ENCODE data around the gene PNP. TPM values are rescaled to one million over a fixed set of nuclear protein-coding genes. Genes with fewer than 3 reads are reported as not detected.

Gene PNP
- total RNA-seq, 6 donors from 2014 or later, result 6.3 to 98.8 (median 32.9) TPM

DNA sequence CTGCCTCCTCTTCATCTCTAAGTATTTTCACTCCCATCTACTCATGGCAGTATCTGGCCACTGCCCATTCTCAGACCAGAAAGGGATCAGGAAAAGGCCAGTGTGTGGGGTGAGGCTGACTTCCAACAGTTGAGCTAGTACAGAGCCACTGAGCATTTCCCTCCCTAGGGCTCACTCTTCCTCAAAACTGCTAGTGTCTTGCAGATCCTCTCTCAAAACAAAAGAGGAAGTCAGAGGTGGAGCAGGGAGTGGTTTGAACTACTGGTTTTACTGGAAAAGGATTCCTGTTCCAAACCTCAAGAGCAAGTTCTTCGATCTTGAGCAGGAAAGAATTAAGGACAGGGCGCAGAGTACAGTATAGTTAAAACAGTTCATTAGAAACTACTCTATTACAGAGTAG is 24.4 kb downstream of the PNP start:
- Histone ChIP-seq H3K4me1 (peaks cover 0 to 4% (median 0%) of the 10 kb centered on the region in 4 donors), H3K9me3 (no peaks in the 10 kb centered on the region), H3K27ac (no peak overlapping the region), H3K27me3 (no peaks in the 10 kb centered on the region), H3K36me3 (no peaks in the 10 kb centered on the region), H3K4me3 (no peak overlapping the region)
- TF ChIP-seq EP300 (IDR thresholded peaks at IDR 0.05), result no peak
- TF ChIP-seq POLR2A (IDR thresholded peaks at IDR 0.05), result no peak
- TF ChIP-seq, protein P1, sequence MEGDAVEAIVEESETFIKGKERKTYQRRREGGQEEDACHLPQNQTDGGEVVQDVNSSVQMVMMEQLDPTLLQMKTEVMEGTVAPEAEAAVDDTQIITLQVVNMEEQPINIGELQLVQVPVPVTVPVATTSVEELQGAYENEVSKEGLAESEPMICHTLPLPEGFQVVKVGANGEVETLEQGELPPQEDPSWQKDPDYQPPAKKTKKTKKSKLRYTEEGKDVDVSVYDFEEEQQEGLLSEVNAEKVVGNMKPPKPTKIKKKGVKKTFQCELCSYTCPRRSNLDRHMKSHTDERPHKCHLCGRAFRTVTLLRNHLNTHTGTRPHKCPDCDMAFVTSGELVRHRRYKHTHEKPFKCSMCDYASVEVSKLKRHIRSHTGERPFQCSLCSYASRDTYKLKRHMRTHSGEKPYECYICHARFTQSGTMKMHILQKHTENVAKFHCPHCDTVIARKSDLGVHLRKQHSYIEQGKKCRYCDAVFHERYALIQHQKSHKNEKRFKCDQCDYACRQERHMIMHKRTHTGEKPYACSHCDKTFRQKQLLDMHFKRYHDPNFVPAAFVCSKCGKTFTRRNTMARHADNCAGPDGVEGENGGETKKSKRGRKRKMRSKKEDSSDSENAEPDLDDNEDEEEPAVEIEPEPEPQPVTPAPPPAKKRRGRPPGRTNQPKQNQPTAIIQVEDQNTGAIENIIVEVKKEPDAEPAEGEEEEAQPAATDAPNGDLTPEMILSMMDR (IDR thresholded peaks at IDR 0.05), result no peak
- TF ChIP-seq POLR2AphosphoS5 (IDR thresholded peaks at IDR 0.05), result no peak
- 7 to 45% methylated on average over 2 of the region's 2 CpGs for WGBS, 2 donors
- DNase-seq, result peak in 1 of 2 donors; percentile 40
- ATAC-seq (ENCODE audit: low FRiP score in 2 of 2), result peak in 1 of 2 donors; percentile 85

DNA sequence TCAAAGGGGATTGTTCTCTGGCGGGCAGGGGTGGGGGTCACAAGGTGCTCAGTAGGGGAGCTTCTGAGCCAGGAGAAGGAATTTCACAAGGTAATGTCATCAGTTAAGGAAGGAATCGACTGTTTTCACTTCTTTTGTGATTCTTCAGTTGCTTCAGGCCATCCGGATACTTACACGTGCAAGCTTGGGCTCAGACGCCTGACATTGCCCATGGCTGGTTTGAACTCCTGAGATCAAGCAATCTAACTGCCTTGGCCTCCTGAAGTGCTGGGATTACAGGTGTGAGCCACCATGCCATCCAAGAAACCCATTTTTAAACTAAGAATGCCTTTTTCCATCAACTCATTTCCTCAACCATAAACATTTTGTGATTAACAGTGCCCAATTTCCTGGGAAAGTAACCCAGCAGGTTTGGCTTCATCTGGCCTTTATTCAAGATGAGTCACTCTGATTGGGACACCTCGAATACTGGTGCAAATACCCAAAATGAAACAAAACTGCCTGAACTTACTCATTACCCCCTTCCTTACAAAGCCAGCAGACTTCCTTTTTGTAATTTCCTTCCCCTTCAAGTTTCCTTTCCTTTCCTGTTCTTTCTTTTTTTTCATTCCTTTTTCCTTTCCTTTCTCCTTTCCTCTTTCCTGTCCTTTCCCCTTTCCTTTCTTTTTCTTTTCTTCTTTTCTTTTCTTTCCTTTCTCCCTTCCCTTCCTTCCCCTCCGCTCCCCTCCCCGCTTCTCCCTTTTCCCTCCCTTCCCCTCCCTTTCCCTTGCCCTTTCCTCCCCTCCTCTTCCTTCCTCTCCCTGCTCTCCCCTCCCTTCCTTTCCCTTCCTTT is 25.9 kb downstream of the PNP start:
- WGBS, 2 donors, result 79 to 82% methylated on average over 8 of the region's 8 CpGs
- ATAC-seq (ENCODE audit: low FRiP score in 2 of 2) (peak in 1 of 2 donors; percentile 39), DNase-seq (no peak)
- Histone ChIP-seq H3K36me3 (no peaks in the 10 kb centered on the region), H3K9me3 (no peaks in the 10 kb centered on the region), H3K27me3 (no peaks in the 10 kb centered on the region), H3K4me3 (no peak overlapping the region), H3K4me1 (peaks cover 0 to 4% (median 0%) of the 10 kb centered on the region in 4 donors), H3K27ac (no peak overlapping the region)
- TF ChIP-seq, protein P1 (IDR thresholded peaks at IDR 0.05), result no peak
- TF ChIP-seq EP300 (IDR thresholded peaks at IDR 0.05) (no peak), POLR2AphosphoS5 (IDR thresholded peaks at IDR 0.05) (no peak), POLR2A (IDR thresholded peaks at IDR 0.05) (no peak)

DNA sequence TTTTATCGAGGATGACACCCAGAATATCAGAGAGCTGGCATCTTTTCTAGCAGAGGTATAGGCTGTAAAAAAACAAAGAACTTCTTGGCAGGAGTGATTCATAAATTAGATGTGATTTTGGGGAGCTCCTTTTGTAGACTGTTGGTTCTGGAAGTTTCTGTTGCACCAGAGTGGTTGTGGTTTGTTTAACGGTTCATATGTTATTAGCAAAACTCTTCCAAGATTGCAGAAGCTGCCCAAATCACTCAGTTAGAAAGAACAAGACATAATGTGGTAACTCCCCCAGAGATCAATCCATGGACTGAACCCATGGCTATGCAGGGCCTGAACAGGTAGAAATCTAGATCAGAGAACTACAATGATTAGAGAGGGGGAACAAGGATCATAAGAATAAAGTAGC is 29.4 kb downstream of the PNP start:
- 73 to 79% methylated on average over 2 of the region's 2 CpGs for WGBS, 2 donors
- no peaks in the 10 kb centered on the region for H3K27me3 ChIP-seq
- no peak for ATAC-seq (ENCODE audit: low FRiP score in 2 of 2)
- no peaks in the 10 kb centered on the region for H3K9me3 ChIP-seq
- H3K4me3 ChIP-seq, result no peak overlapping the region
- no peak for TF ChIP-seq POLR2A (IDR thresholded peaks at IDR 0.05)
- no peak for TF ChIP-seq EP300 (IDR thresholded peaks at IDR 0.05)
- TF ChIP-seq, protein P1 (IDR thresholded peaks at IDR 0.05), result no peak
- no peak for TF ChIP-seq POLR2AphosphoS5 (IDR thresholded peaks at IDR 0.05)
- H3K4me1 ChIP-seq, result no peaks in the 10 kb centered on the region
- H3K27ac ChIP-seq, result no peak overlapping the region
- H3K36me3 ChIP-seq, result no peaks in the 10 kb centered on the region
- DNase-seq, result no peak

DNA sequence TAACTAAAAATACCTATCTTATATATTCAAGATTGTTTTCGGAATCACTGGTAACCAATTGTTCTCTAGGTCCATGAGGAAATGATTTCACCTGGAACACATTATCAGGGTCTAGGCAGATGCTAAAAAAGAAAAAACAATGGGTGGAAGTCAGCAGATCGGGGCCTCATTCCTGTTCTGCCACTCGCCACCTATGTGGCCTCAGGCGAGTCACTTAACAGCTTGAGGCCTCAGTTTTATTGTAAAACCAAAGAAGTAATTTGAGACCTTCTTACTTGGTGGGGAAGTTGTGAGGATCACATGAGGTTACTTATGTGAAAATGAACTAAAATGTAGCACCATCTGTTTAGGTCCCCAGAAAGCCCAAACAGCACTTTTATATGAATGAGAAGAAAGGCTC is 29.9 kb downstream of the PNP start:
- no peaks in the 10 kb centered on the region for H3K36me3 ChIP-seq
- H3K4me1 ChIP-seq, result peaks cover 0 to 4% (median 0%) of the 10 kb centered on the region in 4 donors
- no peak overlapping the region for H3K27ac ChIP-seq
- TF ChIP-seq POLR2A (IDR thresholded peaks at IDR 0.05) (no peak), POLR2AphosphoS5 (IDR thresholded peaks at IDR 0.05) (no peak), EP300 (IDR thresholded peaks at IDR 0.05) (no peak)
- TF ChIP-seq, protein P1 (IDR thresholded peaks at IDR 0.05), result no peak
- no peaks in the 10 kb centered on the region for H3K27me3 ChIP-seq
- WGBS, 2 donors, result 50 to 59% methylated on average over 4 of the region's 4 CpGs
- no peak overlapping the region for H3K4me3 ChIP-seq
- H3K9me3 ChIP-seq, result no peaks in the 10 kb centered on the region
- ATAC-seq (ENCODE audit: low FRiP score in 2 of 2) (no peak), DNase-seq (no peak)

All from upper lobe of left lung (tissue), 6 donors.